Measurements from ENCODE around the gene AVL9. TPM values are rescaled to one million over a fixed set of nuclear protein-coding genes. Genes with fewer than 3 reads are reported as not detected.
A peak's percentile ranks its signal among the peaks of the same experiment; 100 is the strongest.

AVL9 gene
- total and polyA plus RNA-seq, 9 of the 15 experiments (the other 6 are each of a cell fraction or from before 2014, with no cell fraction given): 6.4 to 66.2 (median 30.1) TPM

GRCh38 chr7:32506266-32507054 is 11.2 kb downstream of the AVL9 start (continued):
- TF ChIP-seq ZMIZ1 (IDR thresholded peaks at IDR 0.05; ENCODE audit: low read depth in 2 of 2, low read length in 2 of 2) (peak in 1 of 2 experiments; percentile 85; a peak in 2 of 4 replicates), ETV6 (IDR thresholded peaks at IDR 0.05; ENCODE audit: borderline replicate concordance in 1 of 2, low read depth in 2 of 2, low read length in 1 of 2) (no peak), ETV6 (CRISPR knock-in tag; IDR thresholded peaks at IDR 0.05; ENCODE audit: borderline replicate concordance) (no peak), MYBL2 (IDR thresholded peaks at IDR 0.05; ENCODE audit: low read depth) (no peak), MYBL2 (CRISPR knock-in tag; IDR thresholded peaks at IDR 0.05; ENCODE audit: borderline replicate concordance) (no peak), ILK (tag; IDR thresholded peaks at IDR 0.05; ENCODE audit: borderline replicate concordance, low read depth) (peak; percentile 51; the same call in 1 of the 2 replicates), RFX7 (CRISPR knock-in tag; IDR thresholded peaks at IDR 0.05) (no peak), RUNX1 (IDR thresholded peaks at IDR 0.05; ENCODE audit: low read depth) (no peak), CXXC5 (CRISPR knock-in tag; IDR thresholded peaks at IDR 0.05) (peak; percentile 52; the same call in 1 of the 2 replicates), POLR2H (tag; IDR thresholded peaks at IDR 0.05; ENCODE audit: low read depth) (peak; percentile 76), ZBTB9 (CRISPR knock-in tag; IDR thresholded peaks at IDR 0.05) (peak; percentile 55; the same call in 1 of the 2 replicates), HNRNPK (IDR thresholded peaks at IDR 0.05; ENCODE audit: low read depth, low read length, poor library complexity, severe bottlenecking) (no peak), CSDE1 (IDR thresholded peaks at IDR 0.05) (no peak), PPARD (CRISPR knock-in tag; IDR thresholded peaks at IDR 0.05) (no peak), ZNF644 (tag; IDR thresholded peaks at IDR 0.05; ENCODE audit: low read depth) (peak; percentile 86), RBM25 (IDR thresholded peaks at IDR 0.05; ENCODE audit: low read depth, low read length, severe bottlenecking) (no peak), HINFP (tag; conservative IDR thresholded peaks at IDR 0.05; ENCODE audit: low read depth) (no peak), GATA2 (CRISPR knock-in tag; IDR thresholded peaks at IDR 0.05) (peak; percentile 70; the same call in 1 of the 2 replicates), ZNF445 (CRISPR knock-in tag; IDR thresholded peaks at IDR 0.05; ENCODE audit: low read depth) (no peak), MTA2 (IDR thresholded peaks at IDR 0.05; ENCODE audit: low read depth) (peak; percentile 85), HMG20A (CRISPR knock-in tag; conservative IDR thresholded peaks at IDR 0.05) (no peak), CAMTA2 (CRISPR knock-in tag; conservative IDR thresholded peaks at IDR 0.05) (no peak)

Data from K562 (cell line).